GM21381 (cell line): ENCODE data around the gene FMNL3.
"Not testable (repeated sequence)": the region's sequence is repeated elsewhere in the genome, so short reads cannot be mapped to it uniquely, and the experiment has no call there.

Source experiments
- ATAC-seq: cut with Tn5 transposase; IDR thresholded peaks from one replicate; pipeline ENCODE4 v1.9.1; 2021; ENCODE audit warnings: mild to moderate bottlenecking, moderate library complexity; ENCODE audit not compliant: unreplicated experiment

The FMNL3 gene

GRCh38 chr12:49707128-49707811, at the start of gene FMNL3:
FMNL3 (minus strand) TSS chr12:49707405; CDS start chr12:49707180, 225 bp downstream.
- peak; percentile 78 for ATAC-seq

- ATAC-seq: no peak
Observed at GRCh38 chr12:49750996-49751393, 43.8 kb upstream of the FMNL3 start.

- no peak for ATAC-seq
Observed at GRCh38 chr12:49750027-49750995, 43.1 kb upstream of the FMNL3 start.

- ATAC-seq: no peak
Observed at GRCh38 chr12:49748800-49749199, 41.6 kb upstream of the FMNL3 start.

- no peak for ATAC-seq
Observed at GRCh38 chr12:49748306-49748705, 41.1 kb upstream of the FMNL3 start.

GRCh38 chr12:49744363-49744885, 37.2 kb upstream of the FMNL3 start:
- no peak for ATAC-seq

- peak; percentile 48 for ATAC-seq
Observed at GRCh38 chr12:49741882-49742620, 34.8 kb upstream of the FMNL3 start.

- peak; percentile 93 for ATAC-seq
Observed at GRCh38 chr12:49740930-49741881, 34.0 kb upstream of the FMNL3 start, which contains the start of gene TMBIM6. TMBIM6 (plus strand) TSS chr12:49741557; CDS start chr12:49752494, 10,937 bp downstream.

- not testable (repeated sequence) for ATAC-seq
Observed at GRCh38 chr12:49740277-49740676, 33.1 kb upstream of the FMNL3 start.

GRCh38 chr12:49738721-49739120, 31.5 kb upstream of the FMNL3 start:
- ATAC-seq: not testable (repeated sequence)

- not testable (repeated sequence) for ATAC-seq
Observed at GRCh38 chr12:49734900-49735299, 27.7 kb upstream of the FMNL3 start.

GRCh38 chr12:49733219-49734017, 26.2 kb upstream of the FMNL3 start:
- ATAC-seq: no peak

- ATAC-seq: no peak
Observed at GRCh38 chr12:49730568-49731101, 23.4 kb upstream of the FMNL3 start.

GRCh38 chr12:49730050-49730449, 22.8 kb upstream of the FMNL3 start:
- no peak for ATAC-seq

GRCh38 chr12:49728446-49728845, 21.2 kb upstream of the FMNL3 start:
- ATAC-seq: no peak

- not testable (repeated sequence) for ATAC-seq
Observed at GRCh38 chr12:49721355-49721754, 14.2 kb upstream of the FMNL3 start.

- no peak for ATAC-seq
Observed at GRCh38 chr12:49720214-49720613, 13.0 kb upstream of the FMNL3 start.

- not testable (repeated sequence) for ATAC-seq
Observed at GRCh38 chr12:49717800-49718199, 10.6 kb upstream of the FMNL3 start.

GRCh38 chr12:49716553-49716952, 9.3 kb upstream of the FMNL3 start:
- ATAC-seq: no peak
